HG02588 (cell line): ENCODE data around the gene WDR86.

Experiments used
- ATAC-seq: cut with Tn5 transposase; IDR thresholded peaks from one replicate; pipeline ENCODE4 v1.9.1; 2021; ENCODE audit warnings: mild to moderate bottlenecking, moderate library complexity; ENCODE audit not compliant: unreplicated experiment

WDR86 gene

GRCh38 chr7:151352512-151352911 is 57.3 kb downstream of the WDR86 start:
- no peak for ATAC-seq

- no peak for ATAC-seq
Measured at GRCh38 chr7:151351967-151352366, 57.9 kb downstream of the WDR86 start.

- ATAC-seq: no peak
Measured at GRCh38 chr7:151351027-151351426, 58.8 kb downstream of the WDR86 start.

DNA sequence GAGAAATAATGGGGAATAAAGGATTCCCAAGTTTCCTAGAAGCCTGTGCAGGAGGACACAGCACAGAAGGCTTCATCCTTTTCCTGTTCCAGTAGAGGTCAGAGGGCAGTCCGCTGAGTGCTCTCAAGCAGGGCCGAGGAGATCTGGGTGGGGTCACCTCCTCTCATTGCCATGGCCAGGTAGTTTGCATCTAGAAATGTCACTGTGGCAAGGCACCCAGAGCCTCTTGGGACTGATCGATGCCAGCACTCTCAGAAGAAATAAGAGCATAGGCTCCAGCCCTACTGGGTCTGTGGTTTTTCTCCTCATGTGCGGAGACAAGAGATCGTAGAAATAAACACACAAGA is 60.4 kb downstream of the WDR86 start:
- ATAC-seq: peak; percentile 50

DNA sequence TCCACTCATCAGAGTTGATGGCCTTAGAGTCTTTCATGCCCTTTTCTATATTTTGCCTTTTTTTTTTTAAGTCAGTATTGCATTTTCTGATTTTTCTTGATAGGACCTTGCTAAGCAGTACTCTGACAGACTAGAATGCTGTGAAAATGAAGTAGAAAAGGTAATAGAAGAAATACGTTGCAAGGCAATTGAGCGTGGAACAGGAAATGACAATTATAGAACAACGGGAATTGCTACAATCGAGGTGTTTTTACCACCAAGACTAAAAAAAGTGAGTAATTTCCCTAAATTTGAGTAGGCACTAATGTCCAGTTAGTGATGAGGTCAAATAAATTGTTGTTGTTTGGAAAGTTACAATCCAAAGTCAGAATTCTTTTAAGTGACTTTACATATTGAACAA is 60.9 kb downstream of the WDR86 start:
- no peak for ATAC-seq

GRCh38 chr7:151347200-151347599 is 62.6 kb downstream of the WDR86 start:
- ATAC-seq: no peak

- ATAC-seq: no peak
Measured at GRCh38 chr7:151346470-151346769, 63.4 kb downstream of the WDR86 start.

DNA sequence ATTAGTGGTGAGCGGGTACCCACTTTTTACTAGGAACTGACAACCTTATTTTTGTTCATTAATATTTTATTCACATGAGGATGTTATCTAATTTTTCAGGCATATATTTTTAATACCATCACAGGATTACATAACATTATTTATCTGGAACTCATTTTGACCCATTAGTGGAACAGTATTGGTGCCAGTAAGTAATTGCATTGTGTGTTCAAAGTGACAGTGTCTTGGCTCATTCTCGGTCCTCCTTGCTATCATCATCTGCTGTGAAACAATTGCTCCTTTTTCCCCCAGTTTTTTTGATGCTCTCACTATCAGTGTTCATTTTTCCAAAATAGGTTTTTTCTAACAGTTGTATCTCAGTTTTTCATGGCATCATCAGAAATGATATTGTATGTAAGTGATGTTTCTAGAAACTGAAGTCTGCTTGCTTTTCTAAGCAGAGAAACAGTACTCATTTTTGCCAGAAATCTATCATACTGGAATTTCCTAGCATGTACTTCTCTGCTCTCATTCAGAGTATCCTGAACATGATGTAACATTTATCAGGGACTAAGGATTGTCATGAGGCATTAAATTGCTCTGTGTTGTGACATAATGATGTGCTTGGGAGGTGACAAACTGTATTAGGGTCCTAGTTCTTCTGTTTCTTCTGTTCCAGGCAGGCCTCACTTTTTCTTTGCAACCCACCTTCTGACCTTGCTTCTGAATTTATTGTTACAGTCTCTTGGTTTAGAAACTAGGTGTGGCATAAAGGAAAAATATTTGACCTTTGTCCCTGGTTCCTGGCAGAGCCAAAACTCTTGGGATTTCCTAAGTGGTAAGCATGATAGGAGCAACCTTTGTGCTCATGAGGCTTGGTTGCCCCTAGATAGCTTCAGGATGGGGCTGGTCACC is 64.0 kb downstream of the WDR86 start:
- no peak for ATAC-seq

DNA sequence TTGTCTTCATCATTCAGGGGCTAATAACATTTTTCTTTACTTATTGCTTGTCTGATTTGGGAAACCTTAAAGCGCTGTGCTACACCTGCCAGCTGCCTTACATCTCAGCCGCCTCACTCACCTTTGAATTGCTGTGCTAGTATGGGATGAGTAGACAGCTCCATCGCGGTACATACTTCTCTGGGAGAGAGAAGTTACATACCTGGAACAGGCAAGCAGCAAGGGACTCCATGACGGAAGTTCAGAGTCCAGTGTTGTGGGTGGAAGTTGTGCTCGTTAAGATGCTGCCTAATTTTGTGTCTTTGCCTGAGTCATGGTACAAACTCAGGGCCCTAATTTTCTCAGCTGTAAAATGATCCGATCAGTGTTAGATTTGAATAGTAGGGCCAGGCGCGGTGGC is 66.3 kb downstream of the WDR86 start:
- no peak for ATAC-seq

DNA sequence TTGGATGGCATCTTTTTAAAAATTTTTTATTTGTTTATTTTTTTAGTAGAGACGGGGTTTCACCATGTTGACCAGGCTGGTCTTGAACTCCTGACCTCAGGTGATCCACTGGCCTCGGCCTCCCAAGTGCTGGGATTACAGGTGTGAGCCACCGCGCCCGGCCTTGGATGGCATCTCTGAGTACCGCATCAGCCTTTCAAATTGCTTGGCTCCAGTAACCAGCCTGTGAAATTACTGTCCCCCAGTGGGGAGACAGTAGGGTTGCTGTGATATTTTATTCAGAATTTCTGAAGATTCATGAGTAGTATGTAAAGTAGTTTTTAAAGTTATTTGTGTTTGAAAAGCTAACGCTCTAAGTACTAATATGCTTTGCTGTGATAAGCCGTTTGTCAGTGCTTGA is 67.0 kb downstream of the WDR86 start:
- no peak for ATAC-seq

- ATAC-seq: peak; percentile 47
Measured at GRCh38 chr7:151342102-151342646, 67.7 kb downstream of the WDR86 start.

DNA sequence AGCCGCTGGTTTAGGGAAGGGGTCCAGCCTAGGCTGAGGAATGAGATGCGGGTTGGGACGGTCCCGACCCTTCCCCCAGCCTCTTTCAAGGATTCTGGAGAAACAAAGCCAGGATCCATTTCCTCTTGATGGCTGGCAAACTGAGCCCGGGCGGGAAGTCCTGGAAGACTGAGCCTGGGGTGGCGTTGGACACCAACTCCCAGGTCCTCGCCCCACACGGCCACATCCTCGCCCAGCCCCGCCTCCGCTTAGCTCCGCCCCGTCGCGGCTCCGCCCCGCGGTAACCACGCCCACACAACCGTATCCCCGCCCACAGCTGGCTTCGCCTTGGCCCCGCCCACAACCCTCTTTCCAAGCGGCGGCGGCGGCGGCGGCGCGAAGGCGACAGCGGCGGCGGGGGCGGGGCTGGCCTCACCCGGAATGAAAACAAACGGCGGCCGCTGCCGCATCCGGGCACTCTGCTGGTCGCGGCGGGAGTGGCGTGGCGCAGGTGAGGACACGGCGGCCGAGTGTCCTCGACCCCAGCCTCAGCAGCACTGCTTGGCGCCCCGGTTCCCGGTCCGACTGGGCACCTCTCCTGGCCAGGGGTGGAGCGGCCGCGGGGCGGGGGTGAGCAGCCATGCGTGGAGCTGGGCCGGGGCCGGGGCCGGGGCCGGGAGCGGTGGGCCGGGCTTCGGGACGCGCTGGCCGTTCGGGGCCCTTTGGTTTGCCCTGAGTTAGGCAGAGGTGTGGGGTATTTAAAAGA is 68.3 kb downstream of the WDR86 start, which contains the start of gene NUB1:
Gene NUB1, plus strand, starts transcription at position 456 of the 745 bp plus-strand sequence. CDS start 3,538 bp downstream, outside the sequence.
- ATAC-seq: peak; percentile 53

GRCh38 chr7:151340794-151341356 is 69.0 kb downstream of the WDR86 start:
- ATAC-seq: no peak

DNA sequence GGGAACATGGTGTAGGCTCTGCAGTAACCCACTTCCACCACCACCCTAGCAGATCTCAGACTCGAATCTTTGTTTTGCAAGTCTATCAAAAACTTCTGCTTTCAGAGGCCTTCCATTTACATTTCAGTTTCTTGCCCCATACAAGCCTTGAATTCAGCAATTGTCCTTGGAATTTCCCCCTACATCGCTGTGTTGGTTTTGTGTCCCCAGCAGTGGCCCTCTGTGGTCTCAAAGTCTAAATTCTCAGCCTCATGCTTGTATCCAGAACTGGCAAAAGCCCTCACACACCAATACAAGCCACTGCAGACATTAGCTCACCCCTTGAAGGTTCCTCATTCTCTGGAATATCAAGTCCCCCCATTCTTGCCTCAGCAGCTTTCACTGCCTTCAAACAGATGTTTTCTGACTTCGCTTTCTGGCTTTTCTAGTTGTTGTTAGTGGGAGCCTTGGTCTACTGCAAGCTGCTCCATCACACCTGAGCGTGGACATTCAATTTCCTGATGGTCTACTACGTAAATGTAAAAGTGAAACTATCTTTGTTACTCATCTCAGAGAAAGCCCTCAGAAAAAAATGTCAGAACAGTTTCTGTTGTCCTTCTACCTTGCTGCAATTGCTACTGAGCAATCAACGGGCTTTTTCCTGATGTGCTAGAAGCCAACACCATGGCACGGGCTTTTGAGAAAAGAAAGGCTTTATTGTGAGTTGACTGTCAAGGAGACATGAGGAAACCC is 70.0 kb downstream of the WDR86 start:
- peak; percentile 36 for ATAC-seq

GRCh38 chr7:151338809-151339208 is 71.0 kb downstream of the WDR86 start:
- no peak for ATAC-seq

- no peak for ATAC-seq
Measured at GRCh38 chr7:151337346-151337745, 72.5 kb downstream of the WDR86 start.

DNA sequence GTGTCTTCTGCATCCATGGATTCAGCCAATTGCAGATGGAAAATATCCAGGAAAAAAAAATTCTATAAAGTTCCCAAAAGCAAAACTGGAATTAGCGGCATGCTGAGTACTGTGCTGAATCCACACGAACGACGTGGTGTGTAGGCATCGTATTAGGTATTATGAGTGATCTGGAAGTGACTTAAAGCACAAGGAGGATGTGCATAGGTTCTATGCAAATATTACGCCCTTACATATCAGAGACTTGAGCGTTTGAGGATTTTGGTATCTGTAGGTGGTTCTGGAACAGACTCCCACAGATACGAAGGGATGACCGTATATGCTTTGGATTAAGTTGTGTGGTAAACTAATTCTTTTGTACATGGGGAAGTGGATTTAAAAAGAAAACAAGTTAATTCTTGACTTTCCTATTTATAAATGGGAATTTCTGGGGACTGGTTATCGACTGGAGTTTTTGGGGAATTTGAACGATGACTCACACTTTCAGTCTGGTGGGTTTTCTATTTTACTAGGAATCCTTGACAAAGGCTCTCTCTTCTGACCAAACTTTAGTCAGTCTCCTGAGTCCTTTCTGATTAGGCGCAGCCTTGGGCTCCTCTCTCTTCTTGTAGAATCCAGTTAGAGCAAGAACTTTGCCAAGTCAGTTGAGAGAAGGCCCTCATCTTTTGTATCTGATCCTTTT is 73.7 kb downstream of the WDR86 start:
- ATAC-seq: no peak

- ATAC-seq: no peak
Measured at GRCh38 chr7:151334628-151335027, 75.2 kb downstream of the WDR86 start.
